SK-N-SH treated with all-trans-retinoic acid at 6 μM for 48 hours (cell line): ENCODE measurements around the gene PTPRN2.
"Not testable (repeated sequence)": the region's sequence is repeated elsewhere in the genome, so short reads cannot be mapped to it uniquely, and the experiment has no call there.

Experiments used
- ATAC-seq: fragments of 200-7000 bp; cut with Tn5 transposase; 3 replicates; pipeline ENCODE4 v1.9.1; 2020; ENCODE audit warnings: mild to moderate bottlenecking, moderate library complexity
- ARNTL ChIP-seq: fragments of 450-650 bp; formaldehyde crosslinking; IDR thresholded peaks from 2 replicates; pipeline ENCODE4 v1.5.0; 2020; ENCODE audit warnings: low read depth, mild to moderate bottlenecking, moderate library complexity, borderline replicate concordance
- BACH2 ChIP-seq: fragments of 250-450 bp; sonication (Bioruptor Pico); IDR thresholded peaks from 2 replicates; pipeline ENCODE4 v1.9.0; 2021; ENCODE audit warnings: mild to moderate bottlenecking, borderline replicate concordance
- CREB5 ChIP-seq: fragments of 250-450 bp; sonication (Bioruptor Pico); IDR thresholded peaks from 2 replicates; pipeline ENCODE4 v1.5.1; 2020; ENCODE audit warnings: low read depth, mild to moderate bottlenecking, moderate library complexity
- CSDC2 ChIP-seq: fragments of 250-450 bp; sonication (Bioruptor Pico); IDR thresholded peaks from 2 replicates; pipeline ENCODE4 v1.5.0; 2020; ENCODE audit warnings: mild to moderate bottlenecking, moderate library complexity
- CSRNP3 ChIP-seq: fragments of 250-450 bp; sonication (Bioruptor Pico); IDR thresholded peaks from 2 replicates; pipeline ENCODE4 v1.5.1; 2021; ENCODE audit warnings: mild to moderate bottlenecking, moderate library complexity
- GLIS3 ChIP-seq: fragments of 250-450 bp; sonication (Bioruptor Pico); IDR thresholded peaks from 2 replicates; pipeline ENCODE4 v1.5.0; 2020; ENCODE audit warnings: mild to moderate bottlenecking, moderate library complexity
- ISL1 ChIP-seq: fragments of 250-450 bp; sonication (Bioruptor Pico); IDR thresholded peaks from 2 replicates; pipeline ENCODE4 v2.1.2; 2022; ENCODE audit warnings: mild to moderate bottlenecking, moderate library complexity
- OSR1 ChIP-seq: fragments of 250-450 bp; sonication (Bioruptor Pico); IDR thresholded peaks from 2 replicates; pipeline ENCODE4 v1.8.0; 2022; ENCODE audit warnings: moderate library complexity, mild to moderate bottlenecking, inconsistent platforms
- PATZ1 ChIP-seq: fragments of 250-450 bp; sonication (Bioruptor Pico); IDR thresholded peaks from 2 replicates; pipeline ENCODE4 v1.8.0; 2020; ENCODE audit warnings: mild to moderate bottlenecking, moderate library complexity, borderline replicate concordance
- POU6F1 ChIP-seq: fragments of 250-450 bp; sonication (Bioruptor Pico); IDR thresholded peaks from 2 replicates; pipeline ENCODE4 v1.8.0; 2021; ENCODE audit warnings: low read depth, mild to moderate bottlenecking, moderate library complexity, borderline replicate concordance
- RARB ChIP-seq: fragments of 250-450 bp; sonication (Bioruptor Pico); IDR thresholded peaks from 2 replicates; pipeline ENCODE4 v1.8.0; 2021; ENCODE audit warnings: mild to moderate bottlenecking, moderate library complexity
- SNAI2 ChIP-seq: fragments of 250-450 bp; sonication (Bioruptor Pico); IDR thresholded peaks from 2 replicates; pipeline ENCODE4 v1.5.0; 2020; ENCODE audit warnings: mild to moderate bottlenecking, moderate library complexity
- TCF4 ChIP-seq: fragments of 250-450 bp; sonication (Bioruptor Pico); IDR thresholded peaks from 2 replicates; pipeline ENCODE4 v1.8.0; 2021; ENCODE audit warnings: mild to moderate bottlenecking, moderate library complexity, borderline replicate concordance
- TOX ChIP-seq: fragments of 250-450 bp; sonication (Bioruptor Pico); IDR thresholded peaks from 2 replicates; pipeline ENCODE4 v1.8.0; 2021; ENCODE audit warnings: mild to moderate bottlenecking, moderate library complexity, borderline replicate concordance
- TSHZ2 ChIP-seq: fragments of 250-450 bp; sonication (Bioruptor Pico); IDR thresholded peaks from 2 replicates; pipeline ENCODE4 v1.5.0; 2020; ENCODE audit warnings: mild to moderate bottlenecking, moderate library complexity
- ZC3H10 ChIP-seq: fragments of 250-450 bp; sonication (Bioruptor Pico); IDR thresholded peaks from 2 replicates; pipeline ENCODE4 v1.5.1; 2021; ENCODE audit warnings: mild to moderate bottlenecking, moderate library complexity
- ZFP3 ChIP-seq: fragments of 250-450 bp; sonication (Bioruptor Pico); IDR thresholded peaks from 2 replicates; pipeline ENCODE4 v1.5.0; 2020; ENCODE audit warnings: mild to moderate bottlenecking, moderate library complexity
- ZFP30 ChIP-seq: fragments of 450-650 bp; formaldehyde crosslinking; IDR thresholded peaks from 2 replicates; pipeline ENCODE4 v1.5.0; 2022; ENCODE audit warnings: mild to moderate bottlenecking, moderate library complexity
- ZNF565 ChIP-seq: fragments of 450-650 bp; formaldehyde crosslinking; conservative IDR thresholded peaks from 2 replicates; pipeline ENCODE4 v1.5.0; 2020; ENCODE audit warnings: low read depth, mild to moderate bottlenecking, moderate library complexity
- ZNF70 ChIP-seq: fragments of 450-650 bp; formaldehyde crosslinking; IDR thresholded peaks from 2 replicates; pipeline ENCODE4 v1.5.0; 2020; ENCODE audit warnings: mild to moderate bottlenecking, moderate library complexity

Gene PTPRN2

GRCh38 chr7:158353606-158354570 lies 233.7 kb downstream of the PTPRN2 start:
- ATAC-seq = no peak

GRCh38 chr7:158351899-158352729 lies 235.5 kb downstream of the PTPRN2 start:
- not testable (repeated sequence) for ATAC-seq

More at GRCh38 chr7:158353606-158354570, 233.7 kb downstream of the PTPRN2 start:
- no peak for TF ChIP-seq ZFP3 (CRISPR knock-in tag)
- TF ChIP-seq GLIS3 (CRISPR knock-in tag) = no peak
- TF ChIP-seq SNAI2 = no peak
- TF ChIP-seq CSDC2 = no peak
- TF ChIP-seq ZNF70 (CRISPR knock-in tag) = no peak
- TF ChIP-seq ZFP30 (CRISPR knock-in tag) = no peak
- no peak for TF ChIP-seq TCF4 (CRISPR knock-in tag)
- TF ChIP-seq POU6F1 (CRISPR knock-in tag) = no peak
- TF ChIP-seq ZNF565 (CRISPR knock-in tag) = no peak
- no peak for TF ChIP-seq ISL1 (CRISPR knock-in tag)
- TF ChIP-seq TOX (CRISPR knock-in tag) = no peak
- TF ChIP-seq OSR1 (CRISPR knock-in tag) = no peak
- TF ChIP-seq CSRNP3 = no peak
- TF ChIP-seq TSHZ2 (CRISPR knock-in tag) = no peak
- no peak for TF ChIP-seq PATZ1 (CRISPR knock-in tag)
- TF ChIP-seq RARB (CRISPR knock-in tag) = no peak
- TF ChIP-seq CREB5 (CRISPR knock-in tag) = no peak

GRCh38 chr7:158351481-158351880 lies 236.1 kb downstream of the PTPRN2 start:
- no peak for ATAC-seq
- TF ChIP-seq OSR1 (CRISPR knock-in tag) (no peak), ARNTL (CRISPR knock-in tag) (no peak), RARB (CRISPR knock-in tag) (no peak), POU6F1 (CRISPR knock-in tag) (no peak), ZNF70 (CRISPR knock-in tag) (no peak), GLIS3 (CRISPR knock-in tag) (no peak), SNAI2 (no peak), ZC3H10 (CRISPR knock-in tag) (no peak), ZFP30 (CRISPR knock-in tag) (no peak), TOX (CRISPR knock-in tag) (no peak), BACH2 (CRISPR knock-in tag) (no peak), ZNF565 (CRISPR knock-in tag) (no peak), CSDC2 (no peak), PATZ1 (CRISPR knock-in tag) (no peak)
